Suppressor macrophage treated with lipopolysaccharide for 1 hour (primary cell): ENCODE results near the gene CKS1B.
A peak's percentile ranks its signal among the peaks of the same experiment; 100 is the strongest.

ENCODE experiments used
- DNase-seq, 3 donors: peaks; one replicate each; pipeline ENCODE4 v3.0.0-alpha.2; 2020 to 2022

The CKS1B gene

DNA sequence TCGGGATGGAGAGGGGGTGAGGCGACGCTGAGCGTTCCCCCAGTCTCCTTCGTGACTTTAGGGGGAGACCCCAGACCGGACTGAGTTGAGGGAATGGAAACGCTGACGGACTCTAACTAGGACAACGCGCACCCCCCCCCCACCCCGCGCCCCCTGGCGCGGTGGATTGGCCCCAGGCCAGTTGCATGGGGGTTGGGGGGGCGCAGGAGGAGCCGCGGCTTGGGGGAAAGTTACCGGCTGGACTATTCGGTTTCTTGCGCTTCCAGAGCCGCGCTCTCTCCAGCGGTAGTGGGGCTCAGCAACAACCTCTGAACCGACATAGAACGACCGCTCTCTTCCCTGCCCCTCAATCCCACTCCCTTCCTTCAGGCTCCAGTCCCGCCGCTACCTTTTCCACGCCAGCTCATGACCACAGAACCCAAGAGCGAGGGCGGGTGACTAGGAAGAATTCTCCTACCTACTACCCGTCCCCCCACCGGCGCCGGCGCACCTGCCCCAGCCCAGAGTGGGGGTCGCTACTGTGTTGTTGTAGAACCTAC lies 28.8 kb downstream of the CKS1B start:
- DNase-seq = peak in 1 of 3 donors; percentile 18

DNA sequence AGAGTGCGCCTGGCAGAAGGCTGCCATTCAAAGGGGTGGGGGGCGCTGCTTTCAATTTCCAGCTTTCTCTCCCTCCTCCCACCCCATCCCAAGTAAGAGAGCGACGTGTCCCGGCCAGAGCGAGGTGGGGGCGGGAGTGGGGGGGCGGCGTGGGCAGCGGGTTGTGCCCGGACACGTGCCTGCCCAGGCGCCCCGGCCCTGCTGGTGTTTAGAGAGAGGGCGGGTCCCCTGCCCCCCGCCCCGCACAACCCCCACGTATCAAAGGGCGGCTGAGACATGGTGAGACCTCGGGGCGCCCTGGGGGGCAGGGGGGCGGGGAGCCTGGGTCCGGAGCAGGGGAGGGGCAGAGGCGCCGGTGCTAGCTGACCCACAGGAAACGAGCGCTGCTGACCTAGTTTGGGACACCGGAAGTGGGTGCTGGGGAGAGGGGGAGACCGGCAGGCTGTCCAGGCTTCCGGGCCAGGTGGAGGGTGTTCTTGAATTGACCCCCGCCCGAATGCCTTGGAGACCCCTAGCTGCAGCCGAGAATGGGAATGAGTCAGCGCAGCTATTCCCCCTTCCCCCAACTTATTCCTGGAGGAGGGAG lies 29.4 kb downstream of the CKS1B start:
- DNase-seq = peak in 1 of 3 donors; percentile 21

DNA sequence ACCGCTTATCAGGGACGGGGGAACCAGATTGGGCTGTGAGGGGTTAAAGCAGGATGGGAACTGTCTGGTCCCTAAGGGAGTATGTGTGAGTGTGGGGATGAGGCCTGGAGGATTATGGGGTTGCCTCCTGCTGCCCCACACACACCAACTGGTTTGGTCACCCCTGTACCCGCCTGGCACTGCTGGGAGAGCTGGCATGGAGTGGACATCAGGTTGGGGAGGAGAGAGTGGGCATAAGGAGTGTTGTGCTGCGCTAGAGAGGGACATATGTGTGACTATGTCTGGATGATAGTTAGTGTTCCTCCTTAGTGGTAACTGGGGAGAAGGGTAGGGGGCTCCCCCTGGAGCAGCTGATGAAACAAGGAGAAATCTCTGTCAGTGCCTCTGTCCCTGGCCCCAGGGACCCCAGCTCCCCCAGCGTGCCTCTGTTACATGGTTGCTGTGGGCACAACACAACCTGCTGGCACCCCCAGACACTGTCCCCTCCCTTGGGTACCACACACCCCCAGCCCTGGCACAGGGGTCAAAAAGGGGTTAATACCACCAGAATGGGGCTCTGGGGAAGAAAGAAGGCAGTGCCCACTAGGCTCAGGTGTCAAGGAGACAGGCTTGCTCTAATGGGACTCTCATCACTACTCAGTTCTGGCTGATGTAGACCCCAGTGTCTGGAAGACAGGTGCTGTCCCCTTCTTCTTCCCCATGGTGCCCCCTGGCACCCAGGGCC lies 30.0 kb downstream of the CKS1B start:
- peak in 1 of 3 donors; percentile 20 for DNase-seq

DNA sequence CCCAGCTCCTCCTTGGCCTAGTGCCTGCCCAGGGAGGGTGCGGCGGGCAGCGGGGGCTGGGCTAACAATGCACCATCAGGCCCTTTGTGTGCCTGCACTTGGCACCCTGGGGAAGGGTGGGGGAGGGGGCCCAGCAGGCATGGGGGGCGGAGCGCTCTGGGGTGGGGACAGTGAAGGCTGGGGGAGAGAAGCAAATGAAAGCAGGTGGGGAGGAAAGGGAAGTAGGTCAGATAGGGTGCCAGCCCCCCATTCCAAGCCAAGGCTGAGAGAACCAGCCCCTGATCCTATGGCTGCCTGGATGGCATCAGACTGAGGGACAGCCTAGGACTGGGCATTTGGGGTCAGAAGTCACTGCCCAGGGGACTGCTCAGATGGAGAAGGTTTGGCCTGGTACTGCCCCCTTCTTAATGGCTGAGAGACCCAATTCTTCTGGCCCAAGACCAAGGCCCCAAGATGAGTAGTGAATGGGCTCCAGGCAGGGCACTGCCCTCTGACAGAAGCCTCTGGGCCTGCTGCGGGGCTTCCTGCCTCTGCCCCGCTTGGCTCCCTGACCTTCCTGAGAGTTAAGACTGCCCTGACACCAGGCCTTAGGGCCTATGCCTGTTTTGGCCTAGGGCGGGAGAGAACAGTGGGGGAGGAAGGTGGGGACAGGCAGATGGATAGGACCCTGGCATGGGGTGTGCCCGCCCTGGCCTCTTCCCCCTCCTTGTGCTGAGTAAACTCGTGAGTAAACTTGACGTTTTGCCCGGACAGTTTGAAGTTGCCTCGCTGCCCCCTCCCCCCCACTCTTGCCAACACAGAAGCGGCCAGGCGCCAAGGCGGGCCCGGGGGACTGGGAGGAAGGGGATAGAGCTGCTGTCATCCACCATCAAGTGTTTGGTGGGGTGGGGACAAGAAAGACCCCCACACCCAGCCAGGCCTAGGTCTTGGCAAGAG lies 30.9 kb downstream of the CKS1B start:
- DNase-seq = peak in 2 of 3 donors; percentile 55 to 64

DNA sequence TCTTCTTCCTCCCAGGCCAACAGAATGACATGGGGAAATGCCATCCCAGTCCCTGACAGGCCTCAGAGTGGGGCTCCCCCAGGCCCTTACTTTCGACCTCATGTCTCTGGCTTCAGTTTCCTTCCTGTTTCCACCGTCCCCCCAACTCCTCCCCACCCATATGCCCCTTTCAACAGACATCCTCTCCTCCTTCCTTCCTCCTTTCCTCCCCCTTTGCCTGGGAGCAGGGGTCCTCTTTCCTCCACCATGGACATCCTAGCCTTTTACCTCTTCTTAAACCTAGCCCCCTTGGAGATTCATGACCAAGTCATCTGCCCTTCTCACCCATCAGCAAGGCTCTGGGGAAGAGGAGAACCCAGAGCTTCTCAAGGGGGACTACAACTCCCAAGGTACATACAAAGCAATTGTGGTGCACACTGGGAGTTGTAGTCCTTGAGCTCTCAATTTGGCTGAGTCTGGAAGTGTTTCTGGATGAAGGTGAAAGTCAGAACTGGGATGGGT lies 32.2 kb downstream of the CKS1B start:
- DNase-seq = peak; percentile 80 to 84 (median 84)

GRCh38 chr1:155007251-155007828 lies 32.9 kb downstream of the CKS1B start:
- no peak for DNase-seq

GRCh38 chr1:155008015-155008941 lies 33.8 kb downstream of the CKS1B start:
- no peak for DNase-seq

DNA sequence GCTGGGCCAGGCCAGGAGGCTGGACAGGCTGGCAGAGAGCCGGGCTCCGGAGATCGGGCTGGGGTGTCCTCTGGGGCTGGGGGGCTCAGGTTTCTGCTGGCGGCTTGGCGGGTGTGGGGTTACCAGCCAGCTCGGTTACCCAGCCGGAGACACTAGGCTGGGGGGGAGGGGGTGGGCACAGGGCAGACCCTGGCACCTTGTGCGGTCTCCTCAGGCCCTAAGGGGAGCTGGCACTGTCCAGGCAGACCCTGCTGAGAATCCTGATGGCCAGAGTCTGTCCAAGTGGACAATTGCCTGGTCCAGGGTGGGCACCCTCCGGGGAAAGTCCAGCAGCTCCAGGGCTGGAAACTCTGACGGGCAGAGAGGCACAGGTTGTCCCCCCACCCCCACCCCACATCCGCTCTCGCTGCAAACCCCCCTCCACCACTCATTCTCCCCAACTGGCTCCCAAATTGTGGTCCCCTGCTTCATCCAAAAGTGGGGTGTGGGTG lies 34.8 kb downstream of the CKS1B start:
- DNase-seq = no peak

DNA sequence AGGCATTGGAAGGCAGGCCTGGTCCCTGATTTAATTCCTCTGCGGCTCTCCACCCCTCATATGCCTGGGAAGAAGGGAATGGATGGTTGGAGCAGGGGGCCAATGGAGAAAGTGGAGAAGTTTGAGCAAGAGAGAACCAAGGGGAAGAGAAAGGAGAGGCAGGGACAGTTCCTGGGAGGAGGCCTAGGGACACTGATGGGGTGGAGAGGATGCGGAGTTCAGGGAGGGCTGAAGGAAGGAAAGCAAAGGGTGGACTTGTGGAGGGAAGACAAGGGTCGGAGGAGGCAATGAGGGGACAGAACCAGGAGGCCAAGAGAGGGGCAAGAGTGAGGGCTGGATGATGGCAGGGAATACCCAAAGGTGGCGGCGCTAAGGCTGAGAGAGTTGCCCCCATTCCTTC lies 35.3 kb downstream of the CKS1B start:
- DNase-seq = no peak

- DNase-seq = no peak
Measured at GRCh38 chr1:155010211-155010918, 35.9 kb downstream of the CKS1B start.

- DNase-seq = no peak
Measured at GRCh38 chr1:155011004-155011416, 36.5 kb downstream of the CKS1B start.

DNA sequence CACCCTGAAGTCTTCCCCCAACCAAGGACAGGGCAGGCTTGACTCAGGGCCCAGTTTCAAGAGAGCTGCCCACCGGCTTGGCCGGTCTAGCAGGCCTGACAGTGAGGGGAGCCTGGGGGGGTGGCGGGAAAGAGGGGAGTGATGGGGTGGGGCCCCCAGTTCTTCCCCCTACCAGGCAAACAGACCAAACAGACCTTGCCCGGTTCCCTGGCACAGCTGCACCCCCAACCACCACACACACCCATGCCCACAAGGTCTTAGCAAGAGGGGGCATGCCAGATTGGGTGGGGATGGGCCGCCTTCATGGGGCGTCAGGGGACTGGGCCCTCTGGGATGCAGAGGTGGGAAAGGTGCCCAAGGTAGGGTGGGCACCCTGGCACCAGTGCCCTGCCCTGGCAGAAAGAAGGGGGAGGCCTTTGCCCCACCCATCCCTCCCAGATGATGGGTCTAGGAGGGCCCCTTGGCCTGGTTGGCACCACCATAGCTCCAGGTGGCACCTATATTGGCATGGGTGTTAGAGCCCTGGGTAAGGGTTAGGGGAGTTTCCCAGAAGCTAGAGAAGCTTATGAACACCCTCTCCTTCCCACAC lies 37.0 kb downstream of the CKS1B start:
- DNase-seq = no peak

GRCh38 chr1:155012026-155012546 lies 37.6 kb downstream of the CKS1B start:
- DNase-seq = peak; percentile 56 to 72 (median 58)

DNA sequence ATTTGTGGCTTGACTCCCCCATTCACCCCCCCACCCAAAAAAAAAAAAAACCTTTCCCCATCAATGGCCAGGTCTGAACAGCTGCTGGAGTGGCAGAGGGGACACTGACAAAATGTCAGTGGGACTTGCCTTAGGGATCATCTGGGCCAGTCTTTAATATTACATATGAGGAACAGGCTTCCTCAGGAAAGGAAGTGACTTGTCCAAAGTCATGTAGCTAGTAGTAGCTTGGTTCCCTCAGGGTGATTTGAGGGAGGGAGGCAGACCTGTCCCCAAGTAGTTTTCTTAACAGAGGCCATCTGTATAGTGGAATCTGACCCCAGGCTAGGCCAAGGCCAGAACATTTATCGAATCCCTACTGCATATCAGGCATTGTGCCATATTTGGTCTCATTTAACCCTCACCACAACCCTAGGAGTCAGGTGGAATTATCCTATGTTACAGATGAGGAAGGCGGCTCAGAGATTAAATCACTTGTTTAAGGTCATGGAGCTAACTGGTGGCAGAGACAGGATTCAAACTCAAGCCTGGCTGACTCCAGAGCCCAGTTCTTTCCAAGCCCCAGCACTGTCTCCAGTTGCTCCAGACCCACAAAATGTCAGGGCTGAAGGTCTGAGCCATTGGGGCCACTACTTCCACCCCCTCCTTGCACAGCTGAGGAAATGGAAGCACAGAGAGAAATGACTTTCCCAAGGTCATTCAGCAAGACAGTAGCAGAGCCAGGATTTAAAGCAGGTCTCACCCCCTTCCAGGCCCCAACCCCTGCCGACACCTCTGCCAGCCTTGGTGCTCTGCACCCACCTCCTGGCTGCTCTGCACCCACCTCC lies 38.5 kb downstream of the CKS1B start:
- DNase-seq = peak; percentile 48 to 58 (median 57)

- DNase-seq = no peak
Measured at GRCh38 chr1:155013632-155014031, 39.2 kb downstream of the CKS1B start.

DNA sequence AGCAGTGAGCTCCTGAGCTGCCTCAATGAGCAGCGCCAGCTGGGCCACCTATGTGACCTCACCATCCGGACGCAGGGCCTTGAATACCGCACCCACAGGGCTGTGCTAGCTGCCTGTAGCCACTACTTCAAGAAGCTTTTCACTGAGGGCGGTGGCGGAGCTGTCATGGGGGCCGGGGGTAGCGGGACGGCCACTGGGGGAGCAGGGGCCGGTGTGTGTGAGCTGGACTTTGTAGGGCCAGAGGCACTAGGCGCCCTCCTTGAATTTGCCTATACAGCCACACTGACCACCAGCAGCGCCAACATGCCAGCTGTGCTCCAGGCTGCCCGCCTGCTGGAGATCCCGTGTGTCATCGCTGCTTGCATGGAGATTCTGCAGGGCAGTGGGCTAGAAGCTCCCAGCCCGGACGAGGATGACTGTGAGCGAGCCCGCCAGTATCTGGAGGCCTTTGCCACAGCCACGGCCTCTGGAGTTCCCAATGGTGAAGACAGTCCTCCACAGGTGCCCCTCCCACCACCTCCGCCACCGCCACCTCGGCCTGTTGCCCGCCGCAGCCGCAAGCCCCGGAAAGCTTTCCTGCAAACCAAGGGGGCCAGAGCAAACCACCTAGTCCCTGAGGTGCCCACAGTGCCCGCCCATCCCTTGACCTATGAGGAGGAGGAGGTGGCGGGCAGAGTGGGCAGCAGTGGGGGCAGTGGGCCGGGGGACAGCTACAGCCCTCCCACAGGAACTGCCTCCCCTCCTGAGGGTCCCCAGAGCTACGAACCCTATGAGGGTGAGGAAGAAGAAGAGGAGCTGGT lies 40.4 kb downstream of the CKS1B start:
- DNase-seq = no peak

GRCh38 chr1:155015527-155016230 lies 41.2 kb downstream of the CKS1B start:
- no peak for DNase-seq
